ENCODE data around the gene ARHGAP30. TPM values are rescaled to one million over a fixed set of nuclear protein-coding genes. Genes with fewer than 3 reads are reported as not detected.

The ARHGAP30 gene
- total RNA-seq, 1 experiment from 2014 or later = 0.39 TPM

DNA sequence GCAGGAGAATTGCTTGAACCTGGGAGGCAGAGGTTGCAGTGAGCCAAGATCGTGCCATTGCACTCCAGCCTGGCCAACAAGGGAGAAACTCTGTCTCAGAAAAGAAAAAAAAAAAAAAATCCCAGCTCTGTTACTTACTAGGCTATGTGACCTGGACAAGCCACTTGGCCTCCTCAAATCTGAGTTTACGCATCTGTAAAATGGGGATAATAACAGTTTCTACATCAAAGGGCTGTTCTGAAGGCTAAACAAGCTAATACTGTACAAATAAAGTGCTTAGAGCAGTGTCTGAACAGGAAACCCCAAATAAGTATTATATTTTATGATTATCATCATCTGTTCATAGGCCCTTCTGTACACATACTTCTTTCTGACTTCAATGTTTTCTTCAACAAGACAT lies 62.3 kb downstream of the ARHGAP30 start:
- Histone ChIP-seq H3K4me1 (ENCODE audit: control insufficient read depth in 1 of 2, insufficient read depth in 2 of 2, low read length in 2 of 2) (no peaks in the 10 kb centered on the region; a peak in 1 of 4 replicates), H3K4me2 (ENCODE audit: low read length) (no peak overlapping the region), H3K9me2 (ENCODE audit: insufficient read depth) (no peaks in the 10 kb centered on the region), H3K27ac (ENCODE audit: low read depth, low read length) (no peak overlapping the region), H3K36me3 (ENCODE audit: control insufficient read depth in 1 of 2, insufficient read depth in 2 of 2, low read length in 2 of 2) (no peaks in the 10 kb centered on the region), H3K4me3 (replicated peaks in 1 of 2; ENCODE audit: low read depth in 1 of 2, low read length in 2 of 2) (no peak overlapping the region), H3K27me3 (ENCODE audit: insufficient read depth, low read length) (no peaks in the 10 kb centered on the region), H3K9ac (ENCODE audit: low read length) (no peak overlapping the region), H3K79me2 (ENCODE audit: insufficient read depth, low read length) (peaks cover 93% of the 10 kb centered on the region), H2AFZ (ENCODE audit: low read depth, low read length, poor library complexity, severe bottlenecking) (no peak overlapping the region), H3K9me3 (ENCODE audit: control insufficient read depth in 1 of 2, insufficient read depth in 1 of 2, low read depth in 1 of 2, low read length in 2 of 2) (no peaks in the 10 kb centered on the region), H4K20me1 (ENCODE audit: insufficient read depth) (peaks cover 6% of the 10 kb centered on the region)
- BruUV-seq (replicated peaks) = no TSS peak
- intact Hi-C loops (cut with micrococcal nuclease) = no loop called here
- POLR2A ChIA-PET = interaction anchor here (1.9 kb wide), 1 partner anchor 14 kb away, joined by 7 read pairs; the partner anchor contains the start of gene F11R
- TF ChIP-seq JUND (IDR thresholded peaks at IDR 0.05) (no peak), POLR2AphosphoS5 (IDR thresholded peaks at IDR 0.05; ENCODE audit: low read depth, low read length) (no peak)
- CTCF ChIA-PET = interaction anchor here (0.7 kb wide), 1 partner anchor 283 kb away, joined by 3 read pairs; no protein-coding TSS in a partner anchor
- DNase-seq (ENCODE audit: low read depth, low spot score) (no peak), ATAC-seq (no peak)
- RAD21 ChIA-PET (ENCODE audit: low non-redundant PET in 1 of 2, low total read pairs in 2 of 2, uncharacterized antibody in 2 of 2, unreplicated experiment in 2 of 2) = no interaction called here

DNA sequence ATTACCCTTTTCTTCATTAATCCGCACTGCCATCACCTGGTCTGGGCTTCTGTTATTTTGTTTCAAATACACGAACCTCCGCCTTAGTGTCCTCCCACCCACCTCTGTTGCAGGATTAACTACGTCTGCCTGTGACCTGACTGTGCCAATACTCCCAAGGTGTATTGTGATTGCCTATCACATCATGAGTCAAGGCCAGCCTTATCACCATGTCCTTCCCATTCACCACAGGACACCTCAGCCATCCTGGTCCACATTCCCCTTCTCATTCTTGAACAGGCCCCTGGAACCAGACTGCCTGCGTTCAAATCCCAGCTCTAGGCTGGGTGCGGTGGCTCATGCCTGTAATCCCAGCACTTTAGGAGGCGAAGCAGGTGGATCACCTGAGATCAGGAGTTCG lies 63.1 kb downstream of the ARHGAP30 start:
- Histone ChIP-seq H3K27ac (ENCODE audit: low read depth, low read length) (no peak overlapping the region), H3K36me3 (ENCODE audit: control insufficient read depth in 1 of 2, insufficient read depth in 2 of 2, low read length in 2 of 2) (peaks cover 0 to 2% of the 10 kb centered on the region in 2 experiments; a peak in 1 of 4 replicates), H3K79me2 (ENCODE audit: insufficient read depth, low read length) (peaks cover 93% of the 10 kb centered on the region), H3K4me2 (ENCODE audit: low read length) (no peak overlapping the region), H4K20me1 (ENCODE audit: insufficient read depth) (no peaks in the 10 kb centered on the region; the same call in 1 of the 2 replicates), H3K9me2 (ENCODE audit: insufficient read depth) (no peaks in the 10 kb centered on the region), H3K4me3 (replicated peaks in 1 of 2; ENCODE audit: low read depth in 1 of 2, low read length in 2 of 2) (no peak overlapping the region), H2AFZ (ENCODE audit: low read depth, low read length, poor library complexity, severe bottlenecking) (no peak overlapping the region), H3K4me1 (ENCODE audit: control insufficient read depth in 1 of 2, insufficient read depth in 2 of 2, low read length in 2 of 2) (no peaks in the 10 kb centered on the region; a peak in 1 of 4 replicates), H3K9me3 (ENCODE audit: control insufficient read depth in 1 of 2, insufficient read depth in 1 of 2, low read depth in 1 of 2, low read length in 2 of 2) (no peaks in the 10 kb centered on the region), H3K27me3 (ENCODE audit: insufficient read depth, low read length) (no peaks in the 10 kb centered on the region), H3K9ac (ENCODE audit: low read length) (no peak overlapping the region)
- ChIA-PET RAD21 (ENCODE audit: low non-redundant PET in 1 of 2, low total read pairs in 2 of 2, uncharacterized antibody in 2 of 2, unreplicated experiment in 2 of 2) (no interaction called here), CTCF (no interaction called here), POLR2A (interaction anchor here (1.9 kb wide), 1 partner anchor 15 kb away, joined by 7 read pairs; the partner anchor contains the start of gene F11R)
- DNase-seq (ENCODE audit: low read depth, low spot score) (no peak), ATAC-seq (no peak)
- intact Hi-C loops (cut with micrococcal nuclease) = no loop called here
- TF ChIP-seq CEBPB (IDR thresholded peaks at IDR 0.05; ENCODE audit: low read depth) (no peak), RAD21 (IDR thresholded peaks at IDR 0.05; ENCODE audit: low read depth) (no peak), ZFX (IDR thresholded peaks at IDR 0.05) (no peak), POLR2A (IDR thresholded peaks at IDR 0.05; ENCODE audit: borderline replicate concordance, extremely low read depth, insufficient read depth, insufficient read length) (no peak), FOSL1 (IDR thresholded peaks at IDR 0.05; ENCODE audit: low read depth) (no peak), JUND (IDR thresholded peaks at IDR 0.05) (no peak), YY1 (IDR thresholded peaks at IDR 0.05; ENCODE audit: extremely low read depth, insufficient replicate concordance, low read depth, low read length) (no peak), ZNF274 (IDR thresholded peaks at IDR 0.05; ENCODE audit: low read depth, low read length) (no peak), CBX3 (IDR thresholded peaks at IDR 0.05; ENCODE audit: low read depth) (no peak)
- TF ChIP-seq, protein P1, sequence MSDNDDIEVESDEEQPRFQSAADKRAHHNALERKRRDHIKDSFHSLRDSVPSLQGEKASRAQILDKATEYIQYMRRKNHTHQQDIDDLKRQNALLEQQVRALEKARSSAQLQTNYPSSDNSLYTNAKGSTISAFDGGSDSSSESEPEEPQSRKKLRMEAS (IDR thresholded peaks at IDR 0.05) = no peak
- BruUV-seq (replicated peaks) = no TSS peak
